ENCODE data around the gene RPAP3.
"Not testable (repeated sequence)": the region's sequence is repeated elsewhere in the genome, so short reads cannot be mapped to it uniquely, and the experiment has no call there.

The RPAP3 gene

DNA sequence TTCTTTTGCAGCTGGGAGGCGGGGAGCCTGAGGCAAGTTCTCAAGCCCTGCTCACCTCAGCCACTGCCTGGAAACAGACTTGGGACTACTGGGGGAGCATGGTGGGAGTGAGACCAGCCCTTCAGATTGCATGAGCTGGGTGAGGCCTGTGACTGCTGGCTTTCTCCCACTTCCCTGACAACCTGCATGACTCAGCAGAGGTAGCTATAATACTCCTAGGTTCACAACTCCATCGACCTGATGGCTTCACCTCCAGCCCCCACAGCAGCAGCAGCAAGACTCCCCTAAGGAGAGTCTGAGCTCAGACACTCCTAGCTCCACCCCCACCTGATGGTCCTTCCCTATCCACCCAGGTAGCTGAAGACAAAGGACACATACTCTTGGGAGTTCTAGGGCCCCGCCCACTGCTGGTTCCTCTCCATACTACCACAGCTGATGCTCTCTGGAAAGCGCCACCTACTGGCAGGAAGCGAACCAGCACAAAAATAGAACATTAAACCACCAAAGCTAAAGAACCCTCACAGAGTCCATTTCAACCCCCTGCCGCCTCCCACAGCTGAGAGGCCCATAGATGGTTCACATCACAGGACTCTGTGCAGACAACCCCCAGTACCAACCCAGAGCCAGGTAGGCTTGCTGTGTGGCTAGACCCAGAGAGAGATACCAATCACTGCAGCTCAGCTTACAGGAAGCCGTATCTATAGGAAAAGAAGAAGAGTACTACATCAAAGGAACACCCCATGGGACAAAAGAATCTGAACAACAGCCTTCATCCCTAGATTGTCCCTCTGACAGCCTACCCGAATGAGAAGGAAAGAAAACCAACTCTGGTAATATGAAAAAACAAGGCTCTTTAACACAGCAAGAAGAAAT lies 68.7 kb downstream of the RPAP3 start:
- H3K4me2 ChIP-seq (ENCODE audit: low read depth, low read length, poor library complexity, severe bottlenecking), result no peak overlapping the region
- H3K9ac ChIP-seq (ENCODE audit: low read depth, low read length, poor library complexity, severe bottlenecking), result no peak overlapping the region

DNA sequence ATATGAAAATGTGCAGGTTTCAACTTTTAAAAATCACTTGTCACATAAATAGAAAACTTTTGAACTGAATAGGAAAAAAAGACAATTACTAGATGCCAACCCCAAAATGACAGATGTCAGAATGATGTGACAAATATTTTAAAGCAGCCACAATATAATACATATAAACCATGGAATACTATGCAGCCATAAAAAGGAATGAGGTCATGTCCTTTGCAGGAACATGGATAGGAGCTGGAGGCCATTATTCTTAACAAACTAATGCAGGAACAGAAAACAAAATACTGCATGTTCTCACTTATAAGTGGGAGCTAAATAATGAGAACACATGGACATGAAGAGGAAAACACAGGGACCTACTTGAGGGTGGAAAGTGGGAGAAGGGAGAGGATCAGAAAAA lies 70.1 kb downstream of the RPAP3 start:
- not testable (repeated sequence) for H3K9me3 ChIP-seq (ENCODE audit: insufficient read depth, low read depth, low read length); H3K9me2 ChIP-seq (replicated peaks; ENCODE audit: low read depth, low read length); H4K20me1 ChIP-seq (ENCODE audit: insufficient read depth, low read length, poor library complexity, severe bottlenecking); H3K79me2 ChIP-seq (ENCODE audit: insufficient read depth, low read length); H3F3A ChIP-seq (ENCODE audit: low read depth); H3K4me1 ChIP-seq (ENCODE audit: insufficient read depth, low read length, poor library complexity, severe bottlenecking); H3K36me3 ChIP-seq (ENCODE audit: insufficient read depth, low read length); H3K4me3 ChIP-seq (ENCODE audit: low read length, poor library complexity, severe bottlenecking); H2AFZ ChIP-seq (ENCODE audit: low read length); H3K27me3 ChIP-seq (ENCODE audit: insufficient read depth, low read length, poor library complexity, severe bottlenecking); H3K4me2 ChIP-seq (ENCODE audit: low read depth, low read length, poor library complexity, severe bottlenecking); H3K9ac ChIP-seq (ENCODE audit: low read depth, low read length, poor library complexity, severe bottlenecking)

More for the DNA sequence above, 68.7 kb downstream of the RPAP3 start:
- H3K79me2 ChIP-seq (ENCODE audit: insufficient read depth, low read length), result no peaks in the 10 kb centered on the region
- H4K20me1 ChIP-seq (ENCODE audit: insufficient read depth, low read length, poor library complexity, severe bottlenecking), result no peaks in the 10 kb centered on the region
- H3K9me2 ChIP-seq (replicated peaks; ENCODE audit: low read depth, low read length), result no peaks in the 10 kb centered on the region
- peaks cover 6% of the 10 kb centered on the region; the same call in 1 of the 2 replicates for H3F3A ChIP-seq (ENCODE audit: low read depth)
- H3K4me3 ChIP-seq (ENCODE audit: low read length, poor library complexity, severe bottlenecking), result no peak overlapping the region
- H3K4me1 ChIP-seq (ENCODE audit: insufficient read depth, low read length, poor library complexity, severe bottlenecking), result no peaks in the 10 kb centered on the region
- no peaks in the 10 kb centered on the region for H3K27me3 ChIP-seq (ENCODE audit: insufficient read depth, low read length, poor library complexity, severe bottlenecking)
- no peaks in the 10 kb centered on the region for H3K36me3 ChIP-seq (ENCODE audit: insufficient read depth, low read length)
- no peak for TF ChIP-seq EZH2phosphoT487 (IDR thresholded peaks at IDR 0.05; ENCODE audit: borderline replicate concordance)
- TF ChIP-seq, protein P1, sequence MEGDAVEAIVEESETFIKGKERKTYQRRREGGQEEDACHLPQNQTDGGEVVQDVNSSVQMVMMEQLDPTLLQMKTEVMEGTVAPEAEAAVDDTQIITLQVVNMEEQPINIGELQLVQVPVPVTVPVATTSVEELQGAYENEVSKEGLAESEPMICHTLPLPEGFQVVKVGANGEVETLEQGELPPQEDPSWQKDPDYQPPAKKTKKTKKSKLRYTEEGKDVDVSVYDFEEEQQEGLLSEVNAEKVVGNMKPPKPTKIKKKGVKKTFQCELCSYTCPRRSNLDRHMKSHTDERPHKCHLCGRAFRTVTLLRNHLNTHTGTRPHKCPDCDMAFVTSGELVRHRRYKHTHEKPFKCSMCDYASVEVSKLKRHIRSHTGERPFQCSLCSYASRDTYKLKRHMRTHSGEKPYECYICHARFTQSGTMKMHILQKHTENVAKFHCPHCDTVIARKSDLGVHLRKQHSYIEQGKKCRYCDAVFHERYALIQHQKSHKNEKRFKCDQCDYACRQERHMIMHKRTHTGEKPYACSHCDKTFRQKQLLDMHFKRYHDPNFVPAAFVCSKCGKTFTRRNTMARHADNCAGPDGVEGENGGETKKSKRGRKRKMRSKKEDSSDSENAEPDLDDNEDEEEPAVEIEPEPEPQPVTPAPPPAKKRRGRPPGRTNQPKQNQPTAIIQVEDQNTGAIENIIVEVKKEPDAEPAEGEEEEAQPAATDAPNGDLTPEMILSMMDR (conservative IDR thresholded peaks at IDR 0.05; ENCODE audit: low read length), result peak; percentile 76
- no peak overlapping the region for H2AFZ ChIP-seq (ENCODE audit: low read length)
- H3K9me3 ChIP-seq (ENCODE audit: insufficient read depth, low read depth, low read length), result peaks cover under 1% of the 10 kb centered on the region; the same call in 1 of the 2 replicates

DNA sequence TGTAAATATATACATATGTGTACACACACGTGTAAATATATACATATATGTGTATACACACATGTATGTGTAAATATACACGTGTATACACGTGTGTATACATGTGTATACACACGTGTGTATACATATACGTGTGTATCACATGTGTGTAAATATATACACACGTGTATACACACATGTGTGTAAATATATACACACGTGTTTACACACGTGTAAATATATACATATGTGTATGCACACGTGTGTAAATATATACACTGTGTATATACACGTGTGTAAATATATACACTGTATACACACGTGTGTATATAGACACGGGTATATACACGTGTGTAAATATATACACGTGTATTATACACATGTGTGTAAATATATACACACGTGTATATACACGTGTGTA lies 71.7 kb downstream of the RPAP3 start:
- Histone ChIP-seq H3K9me2 (replicated peaks; ENCODE audit: low read depth, low read length) (no peaks in the 10 kb centered on the region; the same call in 1 of the 2 replicates), H3K36me3 (ENCODE audit: insufficient read depth, low read length) (no peaks in the 10 kb centered on the region), H3K4me1 (ENCODE audit: insufficient read depth, low read length, poor library complexity, severe bottlenecking) (no peaks in the 10 kb centered on the region), H3K4me2 (ENCODE audit: low read depth, low read length, poor library complexity, severe bottlenecking) (no peak overlapping the region), H3K79me2 (ENCODE audit: insufficient read depth, low read length) (no peaks in the 10 kb centered on the region), H3K9me3 (ENCODE audit: insufficient read depth, low read depth, low read length) (no peaks in the 10 kb centered on the region), H2AFZ (ENCODE audit: low read length) (no peak overlapping the region), H3K4me3 (ENCODE audit: low read length, poor library complexity, severe bottlenecking) (no peak overlapping the region), H3K9ac (ENCODE audit: low read depth, low read length, poor library complexity, severe bottlenecking) (no peak overlapping the region), H3K27me3 (ENCODE audit: insufficient read depth, low read length, poor library complexity, severe bottlenecking) (no peaks in the 10 kb centered on the region), H3F3A (ENCODE audit: low read depth) (peaks cover 6% of the 10 kb centered on the region; the same call in 1 of the 2 replicates), H4K20me1 (ENCODE audit: insufficient read depth, low read length, poor library complexity, severe bottlenecking) (no peaks in the 10 kb centered on the region)
- TF ChIP-seq, protein P1 (conservative IDR thresholded peaks at IDR 0.05; ENCODE audit: low read length), result no peak
- TF ChIP-seq EZH2phosphoT487 (IDR thresholded peaks at IDR 0.05; ENCODE audit: borderline replicate concordance), result no peak
